HG03342 (cell line): ENCODE results near the gene IP6K1.
"Not testable (repeated sequence)": the region's sequence is repeated elsewhere in the genome, so short reads cannot be mapped to it uniquely, and the experiment has no call there.

Experiments
- ATAC-seq: cut with Tn5 transposase; IDR thresholded peaks from one replicate; pipeline ENCODE4 v1.9.1; 2021; ENCODE audit warnings: mild to moderate bottlenecking, moderate library complexity; ENCODE audit not compliant: unreplicated experiment

The IP6K1 gene

GRCh38 chr3:49769926-49770325 is 16.4 kb downstream of the IP6K1 start:
- ATAC-seq = no peak

GRCh38 chr3:49769286-49769915 is 16.9 kb downstream of the IP6K1 start:
- no peak for ATAC-seq

GRCh38 chr3:49763981-49764380 is 22.4 kb downstream of the IP6K1 start:
- no peak for ATAC-seq

GRCh38 chr3:49761661-49762060 is 24.7 kb downstream of the IP6K1 start:
- ATAC-seq = no peak

- no peak for ATAC-seq
Measured at GRCh38 chr3:49759226-49759625, 27.1 kb downstream of the IP6K1 start.

GRCh38 chr3:49757197-49757596 is 29.1 kb downstream of the IP6K1 start:
- ATAC-seq = no peak

- no peak for ATAC-seq
Measured at GRCh38 chr3:49756036-49756435, 30.3 kb downstream of the IP6K1 start.

GRCh38 chr3:49754536-49754935 is 31.8 kb downstream of the IP6K1 start:
- no peak for ATAC-seq

- ATAC-seq = no peak
Measured at GRCh38 chr3:49751501-49751900, 34.8 kb downstream of the IP6K1 start.

GRCh38 chr3:49750056-49750455 is 36.3 kb downstream of the IP6K1 start:
- no peak for ATAC-seq

- ATAC-seq = not testable (repeated sequence)
Measured at GRCh38 chr3:49748874-49749273, 37.5 kb downstream of the IP6K1 start.

GRCh38 chr3:49747792-49748480 is 38.4 kb downstream of the IP6K1 start:
- ATAC-seq = no peak

- no peak for ATAC-seq
Measured at GRCh38 chr3:49745986-49746385, 40.4 kb downstream of the IP6K1 start.

- no peak for ATAC-seq
Measured at GRCh38 chr3:49740427-49740826, 45.9 kb downstream of the IP6K1 start.

- no peak for ATAC-seq
Measured at GRCh38 chr3:49738067-49738713, 48.2 kb downstream of the IP6K1 start.

- no peak for ATAC-seq
Measured at GRCh38 chr3:49734752-49735151, 51.6 kb downstream of the IP6K1 start.

- no peak for ATAC-seq
Measured at GRCh38 chr3:49733551-49733950, 52.8 kb downstream of the IP6K1 start.

GRCh38 chr3:49732597-49732996 is 53.7 kb downstream of the IP6K1 start:
- no peak for ATAC-seq

- no peak for ATAC-seq
Measured at GRCh38 chr3:49729966-49730609, 56.3 kb downstream of the IP6K1 start.

GRCh38 chr3:49727924-49728361 is 58.4 kb downstream of the IP6K1 start:
- ATAC-seq = no peak

- no peak for ATAC-seq
Measured at GRCh38 chr3:49727154-49727923, 59.0 kb downstream of the IP6K1 start.
